ENCODE measurements around the gene CDK12.
"Not testable (repeated sequence)": the region's sequence is repeated elsewhere in the genome, so short reads cannot be mapped to it uniquely, and the experiment has no call there.

The CDK12 gene

GRCh38 chr17:39525801-39526506, 64.7 kb downstream of the CDK12 start:
- ATAC-seq (replicated peaks) (no peak), DNase-seq (no peak)
- peaks cover 92% of the 10 kb centered on the region for H3K36me3 Mint-ChIP-seq (ENCODE audit: insufficient read depth)
- H3K27me3 Mint-ChIP-seq: no peaks in the 10 kb centered on the region
- H3K4me1 Mint-ChIP-seq (ENCODE audit: low read depth in 2 of 2): no peaks in the 10 kb centered on the region
- H3K9me3 Mint-ChIP-seq: no peaks in the 10 kb centered on the region
- H3K4me3 Mint-ChIP-seq: no peak overlapping the region
- peak overlapping the region in 1 of 2 donors; percentile 46 for H3K27ac Mint-ChIP-seq

- H3K36me3 Mint-ChIP-seq (ENCODE audit: insufficient read depth): peaks cover 91% of the 10 kb centered on the region
- no peak overlapping the region for H3K27ac Mint-ChIP-seq
- DNase-seq (no peak), ATAC-seq (replicated peaks) (peak; percentile 22)
- H3K9me3 Mint-ChIP-seq: no peaks in the 10 kb centered on the region
- no peaks in the 10 kb centered on the region for H3K4me1 Mint-ChIP-seq (ENCODE audit: low read depth in 2 of 2)
- H3K27me3 Mint-ChIP-seq: no peaks in the 10 kb centered on the region
- H3K4me3 Mint-ChIP-seq: no peak overlapping the region
These were observed 66.0 kb downstream of the CDK12 start for GRCh38 chr17:39527220-39527813.

GRCh38 chr17:39529455-39529854, 68.2 kb downstream of the CDK12 start:
- no peak for DNase-seq
- peaks cover 70% of the 10 kb centered on the region for H3K36me3 Mint-ChIP-seq (ENCODE audit: insufficient read depth)
- no peak overlapping the region for H3K27ac Mint-ChIP-seq
- no peaks in the 10 kb centered on the region for H3K9me3 Mint-ChIP-seq
- no peaks in the 10 kb centered on the region for H3K27me3 Mint-ChIP-seq
- ATAC-seq (replicated peaks): no peak
- H3K4me1 Mint-ChIP-seq (ENCODE audit: low read depth in 2 of 2): no peaks in the 10 kb centered on the region
- no peak overlapping the region for H3K4me3 Mint-ChIP-seq

- Mint-ChIP-seq H3K27me3 (no peaks in the 10 kb centered on the region), H3K4me1 (ENCODE audit: low read depth in 2 of 2) (no peaks in the 10 kb centered on the region), H3K27ac (no peak overlapping the region), H3K9me3 (no peaks in the 10 kb centered on the region), H3K4me3 (no peak overlapping the region), H3K36me3 (ENCODE audit: insufficient read depth) (peaks cover 59% of the 10 kb centered on the region)
- DNase-seq (no peak), ATAC-seq (replicated peaks) (no peak)
These were observed 69.2 kb downstream of the CDK12 start for GRCh38 chr17:39530513-39530912.

GRCh38 chr17:39531252-39531651, 70.0 kb downstream of the CDK12 start:
- H3K36me3 Mint-ChIP-seq (ENCODE audit: insufficient read depth): peaks cover 52% of the 10 kb centered on the region

GRCh38 chr17:39533891-39534290, 72.6 kb downstream of the CDK12 start:
- Mint-ChIP-seq H3K36me3 (ENCODE audit: insufficient read depth) (peaks cover 27% of the 10 kb centered on the region), H3K9me3 (no peaks in the 10 kb centered on the region), H3K27ac (no peak overlapping the region), H3K27me3 (no peaks in the 10 kb centered on the region), H3K4me3 (no peak overlapping the region), H3K4me1 (ENCODE audit: low read depth in 2 of 2) (peaks cover 6 to 7% of the 10 kb centered on the region in 2 donors)
- no peak for DNase-seq
- ATAC-seq (replicated peaks): no peak

More at GRCh38 chr17:39531252-39531651, 70.0 kb downstream of the CDK12 start:
- Mint-ChIP-seq H3K4me3 (no peak overlapping the region), H3K4me1 (ENCODE audit: low read depth in 2 of 2) (no peaks in the 10 kb centered on the region), H3K27ac (no peak overlapping the region), H3K9me3 (no peaks in the 10 kb centered on the region), H3K27me3 (no peaks in the 10 kb centered on the region)
- DNase-seq (no peak), ATAC-seq (replicated peaks) (no peak)

GRCh38 chr17:39534768-39535405, 73.6 kb downstream of the CDK12 start:
- peaks cover 22% of the 10 kb centered on the region for H3K36me3 Mint-ChIP-seq (ENCODE audit: insufficient read depth)
- DNase-seq (no peak), ATAC-seq (replicated peaks) (no peak)
- no peaks in the 10 kb centered on the region for H3K9me3 Mint-ChIP-seq
- no peak overlapping the region for H3K4me3 Mint-ChIP-seq
- peaks cover 7 to 9% of the 10 kb centered on the region in 2 donors for H3K4me1 Mint-ChIP-seq (ENCODE audit: low read depth in 2 of 2)
- no peak overlapping the region for H3K27ac Mint-ChIP-seq
- H3K27me3 Mint-ChIP-seq: no peaks in the 10 kb centered on the region

GRCh38 chr17:39536468-39536867, 75.2 kb downstream of the CDK12 start:
- no peaks in the 10 kb centered on the region for H3K9me3 Mint-ChIP-seq
- H3K4me3 Mint-ChIP-seq: no peak overlapping the region
- DNase-seq (no peak), ATAC-seq (replicated peaks) (no peak)
- H3K27ac Mint-ChIP-seq: no peak overlapping the region
- H3K27me3 Mint-ChIP-seq: no peaks in the 10 kb centered on the region
- peaks cover 7 to 9% of the 10 kb centered on the region in 2 donors for H3K4me1 Mint-ChIP-seq (ENCODE audit: low read depth in 2 of 2)
- H3K36me3 Mint-ChIP-seq (ENCODE audit: insufficient read depth): peaks cover 7% of the 10 kb centered on the region

GRCh38 chr17:39537364-39537763, 76.1 kb downstream of the CDK12 start:
- not testable (repeated sequence) for H3K4me3 Mint-ChIP-seq; ATAC-seq (replicated peaks); H3K27ac Mint-ChIP-seq; DNase-seq; H3K36me3 Mint-ChIP-seq (ENCODE audit: insufficient read depth); H3K9me3 Mint-ChIP-seq; H3K4me1 Mint-ChIP-seq (ENCODE audit: low read depth in 2 of 2); H3K27me3 Mint-ChIP-seq

GRCh38 chr17:39538866-39539265, 77.6 kb downstream of the CDK12 start:
- Mint-ChIP-seq H3K9me3 (no peaks in the 10 kb centered on the region), H3K27me3 (no peaks in the 10 kb centered on the region), H3K4me3 (no peak overlapping the region), H3K36me3 (ENCODE audit: insufficient read depth) (no peaks in the 10 kb centered on the region), H3K4me1 (ENCODE audit: low read depth in 2 of 2) (peaks cover 7 to 9% of the 10 kb centered on the region in 2 donors), H3K27ac (no peak overlapping the region)
- ATAC-seq (replicated peaks) (no peak), DNase-seq (no peak)

- peaks cover 13% of the 10 kb centered on the region for H3K36me3 Mint-ChIP-seq (ENCODE audit: insufficient read depth)
These were observed 79.3 kb downstream of the CDK12 start for GRCh38 chr17:39540611-39541010.

GRCh38 chr17:39541652-39542051, 80.4 kb downstream of the CDK12 start:
- no peak overlapping the region for H3K4me3 Mint-ChIP-seq
- H3K27me3 Mint-ChIP-seq: no peaks in the 10 kb centered on the region
- peaks cover 17% of the 10 kb centered on the region for H3K36me3 Mint-ChIP-seq (ENCODE audit: insufficient read depth)
- ATAC-seq (replicated peaks) (no peak), DNase-seq (no peak)
- H3K27ac Mint-ChIP-seq: no peak overlapping the region
- H3K9me3 Mint-ChIP-seq: no peaks in the 10 kb centered on the region
- H3K4me1 Mint-ChIP-seq (ENCODE audit: low read depth in 2 of 2): peaks cover 7 to 9% of the 10 kb centered on the region in 2 donors

More at GRCh38 chr17:39540611-39541010, 79.3 kb downstream of the CDK12 start:
- no peaks in the 10 kb centered on the region for H3K27me3 Mint-ChIP-seq
- no peak overlapping the region for H3K4me3 Mint-ChIP-seq
- DNase-seq: no peak
- no peak overlapping the region for H3K27ac Mint-ChIP-seq
- peaks cover 7 to 9% of the 10 kb centered on the region in 2 donors for H3K4me1 Mint-ChIP-seq (ENCODE audit: low read depth in 2 of 2)
- no peaks in the 10 kb centered on the region for H3K9me3 Mint-ChIP-seq
- ATAC-seq (replicated peaks): no peak

- ATAC-seq (replicated peaks) (no peak), DNase-seq (no peak)
- H3K4me3 Mint-ChIP-seq: no peak overlapping the region
- H3K36me3 Mint-ChIP-seq (ENCODE audit: insufficient read depth): peaks cover 21% of the 10 kb centered on the region
- peaks cover 4 to 10% of the 10 kb centered on the region in 2 donors for H3K4me1 Mint-ChIP-seq (ENCODE audit: low read depth in 2 of 2)
- H3K9me3 Mint-ChIP-seq: no peaks in the 10 kb centered on the region
- peak overlapping the region in 1 of 2 donors; percentile 38 for H3K27ac Mint-ChIP-seq
- H3K27me3 Mint-ChIP-seq: no peaks in the 10 kb centered on the region
These were observed 81.9 kb downstream of the CDK12 start for GRCh38 chr17:39543176-39543575.

- Mint-ChIP-seq H3K4me3 (no peak overlapping the region), H3K9me3 (no peaks in the 10 kb centered on the region), H3K36me3 (ENCODE audit: insufficient read depth) (peaks cover 21% of the 10 kb centered on the region), H3K27me3 (no peaks in the 10 kb centered on the region), H3K27ac (peak overlapping the region in 1 of 2 donors; percentile 38), H3K4me1 (ENCODE audit: low read depth in 2 of 2) (peaks cover 2 to 9% of the 10 kb centered on the region in 2 donors)
- ATAC-seq (replicated peaks) (no peak), DNase-seq (no peak)
These were observed 82.4 kb downstream of the CDK12 start for GRCh38 chr17:39543664-39544063.
